Right ventricle myocardium inferior (tissue), 1 donor: Measurements from ENCODE around the gene NEGR1. TPM values are rescaled to one million over a fixed set of nuclear protein-coding genes. Genes with fewer than 3 reads are reported as not detected.

Experiments
- ATAC-seq: fragments of 200-7000 bp; cut with Tn5 transposase; one replicate; pipeline ENCODE4 v1.9.1; 2020; ENCODE audit warnings: mild to moderate bottlenecking, moderate library complexity
- DNase-seq: peaks from one replicate; pipeline ENCODE4 v3.0.0; 2021; ENCODE audit errors: missing footprints
- intact Hi-C: fragments of 100-400 bp; cut with DNase I; formaldehyde crosslinking; loops from one replicate; pipeline ENCODE4 v1.11.0; 2022
- total RNA-seq: library from RNA; stranded (reverse); fragmentation: NEBNext Ultra II Directional; extraction: Animal tissue kit (Norgen Biotek cat#: 25700); gene quantifications from one replicate; pipeline ENCODE4 v1.2.1, GENCODE V29; 2021
- donor health status: DM: no; HTN: yes; CAD: no; lungs with severe emphysema.

NEGR1 gene
- total RNA-seq, 1 donor from 2014 or later, result 15.2 TPM

- DNase-seq (no peak), ATAC-seq (no peak)
- intact Hi-C loops, result no loop called here
Measured at GRCh38 chr1:71706029-71706671, 576.2 kb downstream of the NEGR1 start.

GRCh38 chr1:71698186-71698585 is 584.2 kb downstream of the NEGR1 start:
- ATAC-seq (no peak), DNase-seq (no peak)
- intact Hi-C loops, result no loop called here

- no peak for DNase-seq
- ATAC-seq, result no peak
- intact Hi-C loops, result no loop called here
Measured at GRCh38 chr1:71695821-71696220, 586.5 kb downstream of the NEGR1 start.

GRCh38 chr1:71695084-71695483 is 587.3 kb downstream of the NEGR1 start:
- intact Hi-C loops, result no loop called here
- ATAC-seq (no peak), DNase-seq (no peak)

- ATAC-seq, result no peak
- DNase-seq, result no peak
- intact Hi-C loops, result no loop called here
Measured at GRCh38 chr1:71693581-71693980, 588.8 kb downstream of the NEGR1 start.

GRCh38 chr1:71689635-71690034 is 592.7 kb downstream of the NEGR1 start:
- ATAC-seq (no peak), DNase-seq (no peak)
- intact Hi-C loops, result no loop called here

- ATAC-seq (no peak), DNase-seq (no peak)
- intact Hi-C loops, result no loop called here
Measured at GRCh38 chr1:71687376-71687775, 595.0 kb downstream of the NEGR1 start.

GRCh38 chr1:71676979-71677925 is 605.1 kb downstream of the NEGR1 start:
- ATAC-seq (no peak), DNase-seq (no peak)
- intact Hi-C loops, result no loop called here

GRCh38 chr1:71668065-71668464 is 614.3 kb downstream of the NEGR1 start:
- intact Hi-C loops, result no loop called here
- DNase-seq (no peak), ATAC-seq (no peak)

- peak; percentile 87 for ATAC-seq
- intact Hi-C loops, result no loop called here
- no peak for DNase-seq
Measured at GRCh38 chr1:71667216-71667615, 615.1 kb downstream of the NEGR1 start.

GRCh38 chr1:71666609-71667008 is 615.7 kb downstream of the NEGR1 start:
- DNase-seq, result no peak
- intact Hi-C loops, result no loop called here

GRCh38 chr1:71660411-71660810 is 621.9 kb downstream of the NEGR1 start:
- DNase-seq (no peak), ATAC-seq (no peak)
- intact Hi-C loops, result no loop called here

More at GRCh38 chr1:71666609-71667008, 615.7 kb downstream of the NEGR1 start:
- no peak for ATAC-seq

GRCh38 chr1:71657891-71658679 is 624.3 kb downstream of the NEGR1 start:
- ATAC-seq (peak; percentile 23), DNase-seq (no peak)
- intact Hi-C loops, result no loop called here

- no peak for DNase-seq
- no peak for ATAC-seq
- intact Hi-C loops, result no loop called here
Measured at GRCh38 chr1:71656902-71657301, 625.4 kb downstream of the NEGR1 start.

GRCh38 chr1:71655604-71656003 is 626.7 kb downstream of the NEGR1 start:
- no peak for DNase-seq
- ATAC-seq, result no peak
- intact Hi-C loops, result no loop called here

- DNase-seq (no peak), ATAC-seq (no peak)
- intact Hi-C loops, result no loop called here
Measured at GRCh38 chr1:71653952-71654351, 628.4 kb downstream of the NEGR1 start.

GRCh38 chr1:71651214-71651613 is 631.1 kb downstream of the NEGR1 start:
- no peak for ATAC-seq
- no peak for DNase-seq
- intact Hi-C loops, result no loop called here

- intact Hi-C loops, result loop anchor here (1.0 kb wide), 1 partner anchor 8 kb away; no protein-coding TSS in a partner anchor
Measured at GRCh38 chr1:71650119-71650518, 632.2 kb downstream of the NEGR1 start.

GRCh38 chr1:71649608-71650007 is 632.7 kb downstream of the NEGR1 start:
- no peak for DNase-seq
- intact Hi-C loops, result loop anchor here (1.0 kb wide), 1 partner anchor 7 kb away; no protein-coding TSS in a partner anchor
- no peak for ATAC-seq

More at GRCh38 chr1:71650119-71650518, 632.2 kb downstream of the NEGR1 start:
- ATAC-seq, result no peak
- no peak for DNase-seq
